Testis (tissue), 2 donors: ENCODE results near the gene GAB3.

Experiments
- CTCF ChIP-seq, 3 experiments: fragments of 450-650 bp in 2 of 3; fragments of 200-600 bp in 1 of 3; sonication (generic) in 1 of 3; IDR thresholded peaks; one replicate each; pipeline ENCODE4 v1.5.1; 2016 to 2019; ENCODE audit warnings: antibody characterized with exemption in 3 of 3, mild to moderate bottlenecking in 2 of 3, moderate library complexity in 1 of 3
- POLR2A ChIP-seq: fragments of 450-650 bp; IDR thresholded peaks from one replicate; pipeline ENCODE4 v1.6.1; 2017; ENCODE audit warnings: antibody characterized with exemption, mild to moderate bottlenecking, moderate library complexity

DNA sequence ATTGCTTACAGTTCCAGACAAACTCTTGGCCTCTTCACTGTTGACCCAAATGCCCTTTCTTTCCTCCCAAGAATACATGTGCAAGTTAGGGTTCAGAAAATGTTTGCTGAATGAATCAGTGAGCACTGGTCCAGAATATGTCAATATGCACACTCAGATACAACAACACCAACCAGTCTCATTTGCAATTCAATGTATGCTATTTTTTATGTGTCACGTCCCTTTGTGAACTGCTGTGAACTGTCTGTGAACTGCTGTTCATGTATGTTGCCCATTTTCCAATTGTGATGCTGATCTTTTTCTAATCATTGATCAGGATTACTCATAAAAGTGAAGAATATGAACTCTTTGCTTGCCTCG lies 17.8 kb downstream of the GAB3 start:
- TF ChIP-seq POLR2A (no peak), CTCF (IDR thresholded peaks at IDR 0.05) (no peak)
